ENCODE results near the gene CSRP1.

GRCh38 chr1:201553496-201554189 lies 46.7 kb upstream of the CSRP1 start:
- TF ChIP-seq, protein P1, sequence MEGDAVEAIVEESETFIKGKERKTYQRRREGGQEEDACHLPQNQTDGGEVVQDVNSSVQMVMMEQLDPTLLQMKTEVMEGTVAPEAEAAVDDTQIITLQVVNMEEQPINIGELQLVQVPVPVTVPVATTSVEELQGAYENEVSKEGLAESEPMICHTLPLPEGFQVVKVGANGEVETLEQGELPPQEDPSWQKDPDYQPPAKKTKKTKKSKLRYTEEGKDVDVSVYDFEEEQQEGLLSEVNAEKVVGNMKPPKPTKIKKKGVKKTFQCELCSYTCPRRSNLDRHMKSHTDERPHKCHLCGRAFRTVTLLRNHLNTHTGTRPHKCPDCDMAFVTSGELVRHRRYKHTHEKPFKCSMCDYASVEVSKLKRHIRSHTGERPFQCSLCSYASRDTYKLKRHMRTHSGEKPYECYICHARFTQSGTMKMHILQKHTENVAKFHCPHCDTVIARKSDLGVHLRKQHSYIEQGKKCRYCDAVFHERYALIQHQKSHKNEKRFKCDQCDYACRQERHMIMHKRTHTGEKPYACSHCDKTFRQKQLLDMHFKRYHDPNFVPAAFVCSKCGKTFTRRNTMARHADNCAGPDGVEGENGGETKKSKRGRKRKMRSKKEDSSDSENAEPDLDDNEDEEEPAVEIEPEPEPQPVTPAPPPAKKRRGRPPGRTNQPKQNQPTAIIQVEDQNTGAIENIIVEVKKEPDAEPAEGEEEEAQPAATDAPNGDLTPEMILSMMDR (IDR thresholded peaks at IDR 0.05; ENCODE audit: poor library complexity, severe bottlenecking): no peak
- no peak for TF ChIP-seq POLR2AphosphoS5 (IDR thresholded peaks at IDR 0.05)
- TF ChIP-seq SMC3 (conservative IDR thresholded peaks at IDR 0.05; ENCODE audit: poor library complexity): no peak
- TF ChIP-seq, protein P2, sequence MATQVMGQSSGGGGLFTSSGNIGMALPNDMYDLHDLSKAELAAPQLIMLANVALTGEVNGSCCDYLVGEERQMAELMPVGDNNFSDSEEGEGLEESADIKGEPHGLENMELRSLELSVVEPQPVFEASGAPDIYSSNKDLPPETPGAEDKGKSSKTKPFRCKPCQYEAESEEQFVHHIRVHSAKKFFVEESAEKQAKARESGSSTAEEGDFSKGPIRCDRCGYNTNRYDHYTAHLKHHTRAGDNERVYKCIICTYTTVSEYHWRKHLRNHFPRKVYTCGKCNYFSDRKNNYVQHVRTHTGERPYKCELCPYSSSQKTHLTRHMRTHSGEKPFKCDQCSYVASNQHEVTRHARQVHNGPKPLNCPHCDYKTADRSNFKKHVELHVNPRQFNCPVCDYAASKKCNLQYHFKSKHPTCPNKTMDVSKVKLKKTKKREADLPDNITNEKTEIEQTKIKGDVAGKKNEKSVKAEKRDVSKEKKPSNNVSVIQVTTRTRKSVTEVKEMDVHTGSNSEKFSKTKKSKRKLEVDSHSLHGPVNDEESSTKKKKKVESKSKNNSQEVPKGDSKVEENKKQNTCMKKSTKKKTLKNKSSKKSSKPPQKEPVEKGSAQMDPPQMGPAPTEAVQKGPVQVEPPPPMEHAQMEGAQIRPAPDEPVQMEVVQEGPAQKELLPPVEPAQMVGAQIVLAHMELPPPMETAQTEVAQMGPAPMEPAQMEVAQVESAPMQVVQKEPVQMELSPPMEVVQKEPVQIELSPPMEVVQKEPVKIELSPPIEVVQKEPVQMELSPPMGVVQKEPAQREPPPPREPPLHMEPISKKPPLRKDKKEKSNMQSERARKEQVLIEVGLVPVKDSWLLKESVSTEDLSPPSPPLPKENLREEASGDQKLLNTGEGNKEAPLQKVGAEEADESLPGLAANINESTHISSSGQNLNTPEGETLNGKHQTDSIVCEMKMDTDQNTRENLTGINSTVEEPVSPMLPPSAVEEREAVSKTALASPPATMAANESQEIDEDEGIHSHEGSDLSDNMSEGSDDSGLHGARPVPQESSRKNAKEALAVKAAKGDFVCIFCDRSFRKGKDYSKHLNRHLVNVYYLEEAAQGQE (IDR thresholded peaks at IDR 0.05; ENCODE audit: borderline replicate concordance): no peak
- TF ChIP-seq EP300 (conservative IDR thresholded peaks at IDR 0.05; ENCODE audit: poor library complexity, severe bottlenecking): no peak
- TF ChIP-seq RAD21 (conservative IDR thresholded peaks at IDR 0.05): no peak
